Adrenal gland (tissue), 5 donors: ENCODE data around the gene FAT1.

Experiments used
- POLR2A ChIP-seq, 2 donors: fragments of 450-650 bp; IDR thresholded peaks; one replicate each; pipeline ENCODE4 v1.6.1; 2017; ENCODE audit warnings: antibody characterized with exemption in 2 of 2, mild to moderate bottlenecking in 2 of 2, moderate library complexity in 1 of 2
- TF ChIP-seq, protein P1 (sequence below), 6 experiments: fragments of 450-650 bp in 4 of 6; fragments of 200-600 bp in 2 of 6; sonication (generic) in 1 of 6; IDR thresholded peaks; 1 replicate in 5 of 6; 2 replicates in 1 of 6; pipeline versions ENCODE4 v1.5.1 to v1.8.0; 2016 to 2021; ENCODE audit warnings: antibody characterized with exemption in 6 of 6, mild to moderate bottlenecking in 2 of 6, moderate library complexity in 1 of 6
- donor health status: DM: no; HTN: no; CAD: no.

DNA sequence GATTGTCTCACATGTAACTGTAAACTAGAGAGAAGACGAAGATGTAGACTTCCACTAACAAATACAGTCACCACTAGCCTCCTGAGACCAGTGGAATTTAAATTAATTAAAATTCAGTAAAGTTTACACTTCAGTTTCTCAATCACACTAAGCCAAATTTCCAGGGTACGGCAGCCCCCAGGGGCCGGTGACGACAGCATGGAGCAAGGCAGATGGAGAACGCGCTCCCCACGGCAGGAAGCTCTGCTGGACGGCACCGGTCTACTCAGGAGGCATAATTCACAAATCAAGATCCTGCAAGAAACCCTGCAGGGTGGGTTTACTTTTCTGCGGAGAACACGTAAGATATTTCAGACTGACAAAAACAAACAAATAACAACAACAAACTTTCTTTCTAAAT, 80.7 kb downstream of the FAT1 start:
- TF ChIP-seq POLR2A (IDR thresholded peaks at IDR 0.05): no peak
- TF ChIP-seq, protein P1, sequence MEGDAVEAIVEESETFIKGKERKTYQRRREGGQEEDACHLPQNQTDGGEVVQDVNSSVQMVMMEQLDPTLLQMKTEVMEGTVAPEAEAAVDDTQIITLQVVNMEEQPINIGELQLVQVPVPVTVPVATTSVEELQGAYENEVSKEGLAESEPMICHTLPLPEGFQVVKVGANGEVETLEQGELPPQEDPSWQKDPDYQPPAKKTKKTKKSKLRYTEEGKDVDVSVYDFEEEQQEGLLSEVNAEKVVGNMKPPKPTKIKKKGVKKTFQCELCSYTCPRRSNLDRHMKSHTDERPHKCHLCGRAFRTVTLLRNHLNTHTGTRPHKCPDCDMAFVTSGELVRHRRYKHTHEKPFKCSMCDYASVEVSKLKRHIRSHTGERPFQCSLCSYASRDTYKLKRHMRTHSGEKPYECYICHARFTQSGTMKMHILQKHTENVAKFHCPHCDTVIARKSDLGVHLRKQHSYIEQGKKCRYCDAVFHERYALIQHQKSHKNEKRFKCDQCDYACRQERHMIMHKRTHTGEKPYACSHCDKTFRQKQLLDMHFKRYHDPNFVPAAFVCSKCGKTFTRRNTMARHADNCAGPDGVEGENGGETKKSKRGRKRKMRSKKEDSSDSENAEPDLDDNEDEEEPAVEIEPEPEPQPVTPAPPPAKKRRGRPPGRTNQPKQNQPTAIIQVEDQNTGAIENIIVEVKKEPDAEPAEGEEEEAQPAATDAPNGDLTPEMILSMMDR (IDR thresholded peaks at IDR 0.05): no peak
